GM21737 (cell line): ENCODE measurements around the gene REV3L.
"Not testable (repeated sequence)": the region's sequence is repeated elsewhere in the genome, so short reads cannot be mapped to it uniquely, and the experiment has no call there.

Source experiments
- ATAC-seq: cut with Tn5 transposase; IDR thresholded peaks from one replicate; pipeline ENCODE4 v1.9.1; 2021; ENCODE audit warnings: mild to moderate bottlenecking, moderate library complexity; ENCODE audit not compliant: unreplicated experiment

Gene REV3L

DNA sequence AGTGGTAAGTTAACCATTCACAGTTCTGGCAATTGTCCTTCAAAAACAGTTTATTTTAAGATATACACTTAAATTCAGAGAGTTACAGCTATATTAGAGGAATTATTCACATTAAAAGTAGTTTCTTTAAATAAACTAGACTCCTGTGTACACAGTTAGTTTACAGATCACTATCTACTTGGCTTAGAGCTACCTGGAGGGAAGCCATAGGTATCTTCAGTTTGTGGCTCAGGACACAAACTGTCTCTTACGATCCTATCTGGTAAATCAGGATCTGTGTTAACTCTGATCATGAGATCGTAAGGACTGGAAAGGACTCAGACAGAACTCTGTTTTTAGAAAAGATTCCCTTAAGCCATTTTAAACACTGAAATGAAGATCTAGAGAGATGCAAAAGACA lies 160.9 kb downstream of the REV3L start:
- no peak for ATAC-seq

DNA sequence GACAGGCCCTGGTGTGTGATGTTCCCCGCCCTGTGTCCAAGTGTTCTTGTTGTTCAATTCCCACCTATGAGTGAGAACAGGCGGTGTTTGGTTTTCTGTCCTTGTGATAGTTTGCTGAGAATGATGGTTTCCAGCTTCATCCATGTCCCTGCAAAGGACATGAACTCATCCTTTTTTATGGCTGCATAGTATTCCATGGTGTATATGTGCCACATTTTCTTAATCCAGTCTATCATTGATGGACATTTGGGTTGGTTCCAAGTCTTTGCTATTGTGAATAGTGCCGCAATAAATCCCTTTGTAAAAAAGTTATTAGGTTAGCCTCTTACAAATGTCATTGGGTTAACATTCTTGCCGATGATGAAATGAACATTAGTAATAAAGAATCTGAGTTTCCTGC lies 175.1 kb downstream of the REV3L start:
- ATAC-seq = not testable (repeated sequence)

DNA sequence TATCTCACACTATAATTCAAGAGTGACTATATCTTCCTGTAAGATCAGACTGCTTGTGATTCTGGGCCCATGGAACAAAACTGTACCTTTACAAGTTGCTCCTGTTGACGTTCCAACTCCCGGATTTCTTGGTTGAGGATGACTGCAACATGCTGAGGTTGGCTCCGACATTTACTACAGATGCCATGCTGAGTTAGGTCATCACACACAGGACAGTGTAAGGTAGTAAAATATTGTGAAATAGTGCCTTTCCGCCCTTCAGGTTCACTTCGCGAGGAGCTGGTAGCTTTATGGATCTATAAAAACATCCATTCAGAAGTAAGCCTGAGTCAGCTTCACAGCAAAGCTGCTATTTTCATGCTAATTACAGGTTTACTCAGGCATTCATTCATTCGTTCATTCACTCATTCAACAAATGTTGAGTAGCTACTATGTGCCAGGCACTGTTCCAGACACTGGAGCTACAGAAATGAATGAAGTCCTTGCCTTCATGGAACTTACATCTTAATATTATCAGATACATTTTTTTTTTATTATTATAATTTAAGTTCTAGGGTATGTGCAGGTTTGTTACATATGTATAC lies 175.7 kb downstream of the REV3L start:
- no peak for ATAC-seq

DNA sequence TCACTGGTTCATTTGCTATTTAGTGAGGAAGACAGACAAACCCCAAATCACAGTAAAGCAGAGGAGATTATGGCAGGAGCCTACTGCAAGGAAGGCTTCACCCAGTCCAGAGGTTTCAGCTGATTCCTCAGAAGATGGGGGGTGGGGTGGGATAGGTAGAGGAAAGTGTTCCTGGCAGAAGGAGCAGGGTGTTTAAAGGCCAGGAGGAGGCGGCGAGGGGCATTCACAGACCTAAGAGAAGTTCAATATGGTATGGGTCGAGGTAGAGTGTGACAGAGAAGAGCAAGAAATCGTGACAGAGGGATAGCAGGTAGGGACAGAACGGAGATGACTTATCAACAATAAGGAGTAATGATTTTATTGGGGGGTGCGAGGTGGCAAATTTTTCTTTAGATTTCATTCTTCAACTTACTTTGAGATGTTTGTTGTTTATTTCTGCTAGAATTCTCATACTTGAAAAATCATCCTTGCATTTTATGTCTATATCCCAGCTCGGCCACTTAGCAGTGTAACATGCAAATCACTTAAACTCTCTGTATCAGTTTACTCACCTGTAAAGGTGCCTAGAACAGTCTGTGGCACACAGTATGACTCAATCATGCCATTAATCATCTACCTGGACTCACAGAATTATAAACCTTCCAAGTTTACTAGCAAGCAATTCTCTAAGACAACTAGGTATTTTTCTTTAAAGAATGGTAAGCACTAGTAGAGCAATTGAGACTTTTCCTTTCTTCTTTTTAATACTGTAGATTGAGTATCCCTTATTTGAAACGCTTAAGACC lies 176.7 kb downstream of the REV3L start:
- ATAC-seq = no peak

DNA sequence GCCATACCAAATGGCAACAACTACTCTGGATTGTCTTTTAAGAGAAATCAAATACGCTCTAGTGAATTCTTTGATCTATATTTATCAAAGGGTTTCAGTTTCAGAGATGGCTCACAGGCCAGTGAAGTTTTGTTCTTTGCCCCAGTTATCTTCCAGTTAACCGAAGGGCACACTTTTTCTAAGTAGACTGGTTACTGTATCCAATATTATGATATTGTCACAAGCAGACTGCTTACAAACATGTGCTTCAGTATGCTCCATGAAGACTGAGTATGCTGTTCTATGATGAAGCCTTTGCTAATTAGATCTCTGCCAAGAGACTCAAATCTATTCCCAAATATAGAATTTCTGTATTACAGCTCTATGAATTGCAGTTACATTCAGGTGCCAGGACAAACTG lies 181.1 kb downstream of the REV3L start:
- ATAC-seq = no peak

DNA sequence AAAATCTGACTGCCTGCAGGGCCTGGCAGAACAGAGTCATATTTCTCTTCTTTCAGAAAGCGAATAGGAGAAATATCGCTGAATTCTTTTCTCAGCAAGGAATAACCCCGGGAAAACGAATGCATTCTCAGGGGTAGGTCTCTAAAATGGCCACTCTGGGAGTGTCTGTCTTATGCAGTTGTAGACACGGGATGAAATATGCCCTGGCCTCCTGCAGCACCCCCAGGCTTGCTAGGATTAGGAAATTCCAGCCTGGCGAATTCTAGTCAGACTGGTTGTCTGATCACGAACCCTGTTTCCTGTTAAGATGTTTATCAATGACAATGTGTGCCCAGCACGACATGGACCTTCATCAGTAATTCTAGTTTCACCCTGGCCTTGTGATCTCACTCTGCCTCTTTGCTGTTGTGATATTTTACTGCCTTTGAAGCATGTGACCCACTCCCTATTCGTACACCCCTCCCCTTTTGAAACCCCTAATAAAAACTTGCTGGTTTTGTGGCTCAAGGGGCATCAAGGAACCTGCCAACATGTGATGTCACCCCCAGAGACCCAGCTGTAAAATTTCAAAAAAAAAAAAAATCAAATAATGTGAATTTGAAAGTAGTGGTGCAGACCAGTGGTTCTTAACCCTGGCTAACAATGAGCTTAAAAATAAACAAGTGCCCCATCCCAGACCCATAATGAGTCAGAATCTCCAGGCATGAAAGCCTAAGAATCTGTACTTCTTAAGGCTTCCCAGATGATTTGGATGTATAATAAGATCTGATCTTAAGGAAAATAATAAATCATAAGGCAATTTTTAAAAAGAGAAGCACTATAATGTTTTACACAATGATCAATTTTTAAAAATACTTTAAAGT lies 181.8 kb downstream of the REV3L start:
- not testable (repeated sequence) for ATAC-seq

DNA sequence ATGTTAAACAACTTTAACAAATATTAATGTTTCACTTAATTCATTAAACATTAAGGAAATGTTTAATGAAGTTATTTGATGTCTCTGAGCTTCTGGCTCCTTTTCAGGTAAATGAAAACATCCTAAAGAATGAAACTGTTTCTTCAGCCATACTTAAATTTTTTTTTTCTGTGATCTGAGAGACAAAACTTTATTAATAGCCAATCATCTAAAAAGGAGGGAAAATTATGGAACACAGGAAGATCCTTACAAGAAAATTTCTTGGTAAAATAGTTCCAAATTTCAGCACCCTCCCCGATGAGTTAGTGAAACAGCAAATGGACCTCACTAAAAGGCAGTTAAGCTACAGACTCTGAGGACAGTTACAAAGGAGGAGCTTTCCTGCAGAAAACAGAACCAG lies 185.2 kb downstream of the REV3L start:
- ATAC-seq = no peak

DNA sequence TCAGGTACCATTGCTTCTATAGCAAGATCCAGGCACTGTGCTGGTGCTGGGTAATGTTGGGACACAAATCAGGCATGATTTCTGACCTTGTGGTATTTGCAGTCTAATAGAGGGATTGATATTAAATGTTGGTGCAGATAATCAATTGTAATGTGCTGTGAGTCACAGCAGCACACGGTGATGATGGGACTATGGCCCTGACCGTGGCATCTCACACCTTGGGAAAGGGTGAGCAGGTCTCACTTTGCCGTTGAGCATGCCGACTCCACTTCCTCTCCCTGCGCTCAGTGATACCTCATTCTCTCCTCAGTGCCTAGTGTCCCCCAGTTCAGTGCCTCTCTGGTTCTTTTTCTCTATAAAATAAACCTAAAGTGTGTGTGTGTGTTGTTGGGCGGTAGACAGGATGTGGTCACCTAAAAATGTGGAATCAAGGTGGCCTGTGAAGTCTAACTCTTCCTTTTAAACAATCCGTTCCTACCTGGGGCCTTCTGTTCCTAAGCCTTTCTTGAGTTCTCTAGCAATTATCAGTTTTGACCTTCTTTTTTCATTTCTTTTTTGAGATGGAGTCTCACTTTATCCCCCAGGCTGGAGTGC lies 188.5 kb downstream of the REV3L start:
- ATAC-seq = no peak

DNA sequence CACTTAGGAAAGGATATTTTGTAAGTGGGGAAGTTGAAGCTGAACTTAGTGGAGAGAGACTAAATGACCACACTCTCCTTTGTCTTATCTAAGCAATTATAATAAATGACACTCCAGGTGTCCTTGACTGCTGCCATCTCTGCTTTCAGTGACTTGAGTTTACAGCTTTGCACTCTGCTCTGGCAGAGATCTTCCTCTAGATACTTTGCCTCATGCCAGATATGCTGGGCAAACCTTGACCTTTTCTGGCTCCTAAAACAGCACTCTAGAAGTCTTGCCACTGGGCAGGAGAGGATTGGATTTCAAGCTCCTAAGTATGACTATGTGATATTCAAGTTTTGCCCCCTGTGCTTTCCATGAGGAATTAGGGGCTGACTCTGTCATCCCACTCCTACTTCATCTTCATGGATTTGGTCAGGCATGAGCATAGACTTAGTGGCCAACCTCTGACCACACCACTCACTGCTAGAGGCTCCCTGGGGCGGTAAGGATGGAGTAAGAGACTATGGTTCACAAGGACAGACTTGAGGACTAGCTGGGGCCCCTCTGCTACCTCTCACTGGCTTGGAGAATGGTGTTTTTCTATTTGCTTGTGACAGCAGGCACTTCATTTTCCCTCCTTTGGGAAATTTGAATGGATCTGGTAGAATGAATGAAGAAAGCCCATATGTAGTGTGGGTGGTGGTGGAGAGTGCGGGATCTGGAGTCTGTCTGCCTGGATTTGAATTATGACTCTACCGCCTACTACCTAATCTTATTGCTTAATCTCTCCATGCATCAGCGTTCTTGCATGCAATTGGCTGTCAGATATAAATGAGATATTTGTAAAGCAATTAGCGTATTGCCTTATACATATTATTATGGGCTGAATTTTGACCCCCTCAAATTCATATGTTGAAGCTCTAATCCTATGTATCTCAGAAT lies 191.4 kb downstream of the REV3L start:
- ATAC-seq = peak; percentile 15

DNA sequence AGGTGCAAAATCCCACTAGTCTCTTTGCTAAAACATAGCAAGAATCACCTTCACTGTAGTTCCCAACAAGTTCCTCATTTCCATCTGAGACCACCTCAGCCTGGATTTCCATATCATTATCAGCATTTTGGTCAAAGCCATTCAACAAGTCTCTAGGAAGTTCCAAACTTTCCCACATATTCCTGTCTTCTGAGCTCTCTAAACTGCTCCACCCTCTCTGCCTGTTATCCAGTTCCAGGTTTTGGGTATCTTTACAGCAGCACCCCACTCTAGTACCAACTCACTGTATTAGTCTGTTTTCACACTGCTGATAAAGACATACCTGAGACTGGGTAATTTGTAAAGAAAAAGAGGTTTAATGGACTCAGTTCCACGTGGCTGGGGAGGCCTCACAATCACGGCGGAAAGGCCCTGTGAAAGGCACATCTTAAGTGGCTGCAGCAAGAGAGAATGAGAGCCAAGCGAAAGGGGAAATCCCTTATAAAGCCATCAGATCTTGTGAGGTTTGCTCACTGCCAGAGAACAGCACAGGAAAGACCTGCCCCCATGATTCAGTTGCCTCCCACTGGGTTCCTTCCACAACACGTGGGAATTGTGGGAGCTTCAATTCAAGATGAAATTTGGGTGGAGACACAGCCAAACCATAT lies 192.2 kb downstream of the REV3L start:
- peak; percentile 75 for ATAC-seq

DNA sequence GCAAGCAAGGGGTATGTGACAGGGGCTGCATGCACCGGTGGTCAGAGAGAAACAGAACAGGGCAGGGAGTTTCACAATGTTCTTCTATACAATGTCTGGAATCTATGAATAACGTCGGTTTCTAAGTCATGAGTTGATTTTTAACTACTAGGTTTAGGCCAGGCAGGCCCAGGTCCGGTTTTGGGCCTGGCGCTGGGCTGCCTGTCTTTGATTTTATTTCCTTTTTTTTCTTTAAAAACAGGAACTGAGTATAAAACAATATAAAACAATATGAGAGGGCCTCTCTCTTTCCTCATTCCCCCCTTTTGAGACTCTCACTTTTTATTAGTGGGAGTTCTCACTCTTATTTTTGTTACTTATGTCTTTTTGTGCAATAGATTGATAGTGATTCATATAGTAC lies 198.7 kb downstream of the REV3L start:
- ATAC-seq = not testable (repeated sequence)

DNA sequence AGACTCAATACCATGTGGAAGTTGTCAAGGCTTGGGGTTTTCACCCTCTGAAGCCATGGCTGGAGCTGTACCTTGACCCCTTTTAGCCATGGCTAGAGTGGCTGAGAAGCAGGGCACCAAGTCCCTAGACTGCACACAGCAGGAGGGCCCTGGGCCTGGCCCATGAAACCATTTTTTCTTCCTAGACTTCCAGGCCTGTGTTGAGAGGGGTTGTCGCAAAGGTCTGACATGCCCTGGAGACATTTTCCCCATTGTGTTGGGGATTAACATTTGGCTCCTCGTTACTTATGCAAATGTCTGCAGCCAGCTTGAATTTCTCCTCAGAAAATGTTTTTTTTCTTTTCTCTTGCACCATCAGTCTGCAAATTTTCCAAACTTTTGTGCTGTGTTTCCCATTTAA lies 199.3 kb downstream of the REV3L start:
- ATAC-seq = no peak

DNA sequence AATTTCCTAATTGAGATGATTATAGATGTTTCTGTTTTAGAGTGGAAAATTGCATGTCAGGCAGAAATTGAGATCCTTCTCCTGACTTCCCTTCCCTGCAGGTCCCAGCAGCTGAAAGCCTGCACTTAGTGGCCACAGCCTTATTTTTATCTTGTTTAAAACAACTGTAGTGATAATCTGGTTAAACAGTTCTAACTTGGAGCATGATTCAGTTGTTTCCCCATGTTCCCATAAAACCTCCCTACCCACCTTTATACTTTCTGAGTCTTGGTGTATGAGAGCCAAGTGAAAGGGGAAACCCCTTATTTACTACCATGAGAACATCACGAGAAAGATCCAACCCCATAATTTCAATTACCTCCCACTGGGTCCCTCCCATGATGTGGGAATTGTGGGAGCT lies 200.5 kb downstream of the REV3L start:
- no peak for ATAC-seq

DNA sequence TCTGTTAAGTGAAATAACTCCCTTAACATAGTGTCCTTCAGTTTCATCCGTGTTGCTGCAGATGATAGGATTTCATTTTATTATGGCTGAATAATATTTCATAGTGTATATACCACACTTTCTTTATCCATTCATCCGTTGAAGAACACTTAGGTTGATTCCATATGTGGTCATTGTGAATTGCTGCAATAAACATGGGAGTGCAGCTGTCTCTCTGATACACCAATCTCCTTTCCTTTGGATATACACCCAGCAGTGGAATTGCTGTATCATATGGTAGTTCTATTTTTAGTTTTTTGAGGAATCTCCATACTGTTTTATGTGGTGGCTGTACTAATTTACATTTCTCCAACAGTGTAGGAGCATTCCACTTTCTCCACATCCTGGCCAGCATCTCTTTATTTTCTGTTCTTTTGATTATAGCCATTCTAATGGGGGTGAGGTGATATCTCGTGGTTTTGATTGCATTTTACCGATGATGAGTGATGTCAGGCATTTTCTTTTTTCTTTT lies 202.5 kb downstream of the REV3L start:
- ATAC-seq = no peak

DNA sequence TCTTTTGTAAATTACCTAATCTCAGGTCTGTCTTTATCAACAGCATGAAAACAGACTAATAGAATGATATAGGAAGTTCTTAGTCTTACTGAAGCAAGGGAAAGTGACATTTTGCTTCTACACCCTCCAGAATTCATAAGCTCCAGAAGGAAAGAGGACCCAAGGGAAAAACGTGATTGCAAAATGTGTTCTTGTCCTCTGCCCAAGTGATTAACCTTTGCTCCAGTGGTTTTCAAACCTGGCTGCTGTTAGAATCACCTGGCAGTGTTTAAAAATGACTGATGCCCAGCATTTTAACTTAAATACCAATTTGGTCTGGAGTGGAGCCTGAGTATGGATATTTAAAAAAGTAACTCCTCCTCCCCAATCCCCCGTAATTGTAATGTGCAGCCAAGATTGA lies 204.3 kb downstream of the REV3L start:
- ATAC-seq = no peak

DNA sequence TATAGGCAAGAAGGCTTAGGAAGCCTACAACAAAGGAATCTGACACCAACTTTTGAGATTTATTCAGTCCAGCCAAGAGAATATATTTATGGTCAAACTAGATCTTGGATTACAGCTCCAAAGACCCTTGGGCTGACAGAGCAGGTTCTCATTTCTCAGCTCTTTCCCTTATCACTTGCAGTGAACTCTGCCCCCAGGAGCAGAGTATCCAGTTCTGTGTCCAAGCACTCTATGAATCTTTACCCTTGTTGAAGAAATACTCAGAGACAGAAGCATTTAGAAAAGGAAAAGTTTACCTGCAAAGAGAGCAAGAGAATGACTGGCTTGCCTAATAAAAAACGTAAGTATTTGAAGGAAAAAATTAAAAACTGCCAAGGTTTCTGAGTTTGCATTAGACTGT lies 205.2 kb downstream of the REV3L start:
- no peak for ATAC-seq

DNA sequence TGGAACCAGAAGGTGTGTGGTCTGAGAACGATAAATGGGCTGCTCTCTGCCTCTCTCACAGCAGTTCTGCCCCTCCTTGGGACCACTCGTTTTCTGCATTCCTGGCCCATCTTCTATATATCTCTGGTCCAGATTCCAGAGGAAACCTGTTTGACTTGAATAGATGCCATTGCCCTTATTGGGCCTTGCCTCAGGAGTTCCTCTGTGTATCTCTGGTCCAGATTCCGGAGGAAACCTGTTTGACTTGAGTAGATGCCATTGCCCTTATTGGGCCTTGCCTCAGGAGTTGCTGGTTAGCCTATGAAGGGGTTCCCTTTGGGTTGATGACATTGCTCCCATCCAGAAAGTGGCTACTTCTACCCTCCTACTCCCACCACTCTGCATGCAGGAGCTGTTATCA lies 206.3 kb downstream of the REV3L start:
- no peak for ATAC-seq

DNA sequence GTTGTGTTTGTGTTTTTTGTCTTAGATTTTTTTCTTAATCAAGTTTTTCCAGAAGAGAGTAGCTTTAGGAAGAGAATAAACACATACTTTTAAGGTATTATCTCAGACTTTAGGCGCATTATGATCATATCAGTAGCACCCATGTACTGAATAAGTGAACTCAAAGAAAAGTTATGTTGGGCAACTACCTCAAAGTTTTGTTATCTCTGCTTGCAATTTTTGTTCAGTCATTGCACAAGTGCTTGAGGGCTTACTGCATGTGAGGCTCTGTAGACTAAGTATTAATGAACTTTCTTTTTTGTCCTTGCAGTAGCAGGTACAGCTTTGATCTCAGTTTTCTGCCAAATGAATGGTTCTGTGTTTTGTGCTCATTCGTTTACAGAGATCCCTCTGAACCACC lies 206.7 kb downstream of the REV3L start:
- ATAC-seq = no peak

DNA sequence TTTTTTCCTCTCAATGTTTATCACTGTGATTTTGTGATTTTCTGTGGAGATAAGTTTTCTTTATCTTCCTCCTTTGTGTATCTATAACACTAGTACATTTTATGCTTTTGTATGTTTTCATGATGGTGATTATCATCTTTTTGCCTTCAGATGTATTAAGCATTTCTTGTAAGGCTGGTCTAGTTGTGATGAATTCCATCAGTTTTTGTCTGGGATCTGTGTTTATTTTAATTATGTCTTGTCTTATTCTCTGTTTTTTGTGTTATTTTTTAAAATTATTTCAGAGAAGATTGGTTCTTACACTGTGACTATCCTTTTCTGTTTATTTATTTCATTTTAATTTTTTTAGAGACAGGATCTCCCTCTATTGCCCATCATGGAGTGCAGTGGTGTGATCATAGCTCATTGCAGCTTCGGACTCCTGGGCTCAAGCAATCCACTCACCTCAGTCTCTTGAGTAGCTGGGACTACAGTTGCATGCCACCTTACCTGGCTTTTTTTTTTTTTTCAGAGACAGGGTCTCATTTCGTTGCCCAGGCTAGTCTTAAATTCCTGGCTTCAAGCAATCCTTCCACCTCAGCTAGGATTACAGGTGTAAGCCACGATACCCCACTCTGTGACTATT lies 208.3 kb downstream of the REV3L start:
- no peak for ATAC-seq
